RWPE2 (cell line): ENCODE results near the gene MAP2K5.

Experiments used
- ATAC-seq: fragments of 200-7000 bp; cut with Tn5 transposase; 3 replicates; pipeline ENCODE4 v1.9.1; 2021; ENCODE audit warnings: low read depth
- DNase-seq: peaks from one replicate; pipeline ENCODE4 v3.0.0-alpha.2; 2020; ENCODE audit warnings: low spot score
- H3K27ac ChIP-seq: fragments of 450-650 bp; 2 replicates; pipeline ENCODE4 v1.5.1; 2017; ENCODE audit warnings: mild to moderate bottlenecking; ENCODE audit not compliant: poor library complexity, severe bottlenecking
- H3K27me3 ChIP-seq: fragments of 250-450 bp; sonication (Bioruptor Pico); 2 replicates; pipeline ENCODE4 v1.5.1; 2021; ENCODE audit warnings: mild to moderate bottlenecking, moderate library complexity; ENCODE audit not compliant: insufficient read depth, poor library complexity, severe bottlenecking
- H3K36me3 ChIP-seq: fragments of 250-450 bp; sonication (Bioruptor Pico); 2 replicates; pipeline ENCODE4 v1.5.1; 2020; ENCODE audit warnings: low read depth, mild to moderate bottlenecking, moderate library complexity
- H3K4me1 ChIP-seq: fragments of 250-450 bp; sonication (Bioruptor Pico); 2 replicates; pipeline ENCODE4 v1.5.1; 2021; ENCODE audit warnings: mild to moderate bottlenecking, moderate library complexity; ENCODE audit not compliant: insufficient read depth, poor library complexity, severe bottlenecking
- H3K4me3 ChIP-seq: fragments of 250-450 bp; sonication (Bioruptor Pico); 2 replicates; pipeline ENCODE4 v1.5.1; 2021; ENCODE audit warnings: mild to moderate bottlenecking, moderate library complexity; ENCODE audit not compliant: severe bottlenecking
- H3K9me3 ChIP-seq: fragments of 250-450 bp; sonication (Bioruptor Pico); 2 replicates; pipeline ENCODE4 v1.5.1; 2021; ENCODE audit warnings: mild to moderate bottlenecking, moderate library complexity; ENCODE audit not compliant: severe bottlenecking
- TF ChIP-seq, protein P1 (sequence below): fragments of 450-650 bp; IDR thresholded peaks from one replicate; pipeline ENCODE4 v1.5.1; 2017; ENCODE audit warnings: mild to moderate bottlenecking, moderate library complexity; ENCODE audit not compliant: poor library complexity, severe bottlenecking

MAP2K5 gene

DNA sequence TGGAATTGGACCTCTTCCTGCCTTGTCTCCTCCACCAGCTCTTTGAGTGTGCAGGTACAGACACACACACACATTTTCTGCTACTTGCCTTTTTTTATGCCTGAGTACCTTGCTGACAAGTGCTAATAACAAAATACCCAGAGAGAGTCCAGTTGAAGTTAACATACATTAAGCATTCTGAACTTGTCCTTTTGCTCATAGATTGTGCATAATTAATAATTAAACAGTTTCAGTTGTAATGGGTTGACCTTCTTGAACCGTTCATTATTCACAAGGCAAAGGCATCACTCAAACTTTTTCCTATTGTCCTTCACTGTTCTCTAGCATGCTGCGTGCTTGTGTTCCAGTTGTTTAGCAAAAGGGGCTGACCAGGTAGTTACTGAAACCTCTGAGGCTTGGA, 223.2 kb downstream of the MAP2K5 start:
- Histone ChIP-seq H3K4me3 (no peak overlapping the region), H3K9me3 (no peaks in the 10 kb centered on the region), H3K27ac (no peak overlapping the region), H3K36me3 (no peaks in the 10 kb centered on the region), H3K27me3 (no peaks in the 10 kb centered on the region), H3K4me1 (no peaks in the 10 kb centered on the region)
- TF ChIP-seq, protein P1, sequence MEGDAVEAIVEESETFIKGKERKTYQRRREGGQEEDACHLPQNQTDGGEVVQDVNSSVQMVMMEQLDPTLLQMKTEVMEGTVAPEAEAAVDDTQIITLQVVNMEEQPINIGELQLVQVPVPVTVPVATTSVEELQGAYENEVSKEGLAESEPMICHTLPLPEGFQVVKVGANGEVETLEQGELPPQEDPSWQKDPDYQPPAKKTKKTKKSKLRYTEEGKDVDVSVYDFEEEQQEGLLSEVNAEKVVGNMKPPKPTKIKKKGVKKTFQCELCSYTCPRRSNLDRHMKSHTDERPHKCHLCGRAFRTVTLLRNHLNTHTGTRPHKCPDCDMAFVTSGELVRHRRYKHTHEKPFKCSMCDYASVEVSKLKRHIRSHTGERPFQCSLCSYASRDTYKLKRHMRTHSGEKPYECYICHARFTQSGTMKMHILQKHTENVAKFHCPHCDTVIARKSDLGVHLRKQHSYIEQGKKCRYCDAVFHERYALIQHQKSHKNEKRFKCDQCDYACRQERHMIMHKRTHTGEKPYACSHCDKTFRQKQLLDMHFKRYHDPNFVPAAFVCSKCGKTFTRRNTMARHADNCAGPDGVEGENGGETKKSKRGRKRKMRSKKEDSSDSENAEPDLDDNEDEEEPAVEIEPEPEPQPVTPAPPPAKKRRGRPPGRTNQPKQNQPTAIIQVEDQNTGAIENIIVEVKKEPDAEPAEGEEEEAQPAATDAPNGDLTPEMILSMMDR, result no peak
- DNase-seq, result no peak
- ATAC-seq, result no peak

DNA sequence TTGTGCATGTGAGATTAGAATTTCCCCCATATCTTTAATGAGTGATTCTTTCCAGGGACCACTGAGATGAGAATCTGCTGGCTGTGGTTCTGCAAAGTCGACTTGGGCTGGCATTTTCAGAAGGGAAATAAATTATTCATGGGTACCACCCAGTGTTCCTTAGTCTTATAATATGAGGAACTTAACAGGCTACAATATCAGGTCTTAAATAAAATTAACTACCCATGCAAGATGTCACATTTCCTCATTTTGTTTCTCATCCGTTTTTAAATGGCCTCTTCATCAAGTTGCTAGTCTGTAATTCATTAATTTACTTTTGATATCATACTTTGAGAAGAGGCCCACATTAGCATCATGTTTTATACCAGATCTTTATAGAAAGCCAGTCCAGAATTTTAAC, 224.5 kb downstream of the MAP2K5 start:
- ATAC-seq, result no peak
- DNase-seq, result no peak
- TF ChIP-seq, protein P1, result no peak
- Histone ChIP-seq H3K4me1 (no peaks in the 10 kb centered on the region), H3K36me3 (no peaks in the 10 kb centered on the region), H3K27me3 (no peaks in the 10 kb centered on the region), H3K27ac (no peak overlapping the region), H3K9me3 (no peaks in the 10 kb centered on the region), H3K4me3 (no peak overlapping the region)

DNA sequence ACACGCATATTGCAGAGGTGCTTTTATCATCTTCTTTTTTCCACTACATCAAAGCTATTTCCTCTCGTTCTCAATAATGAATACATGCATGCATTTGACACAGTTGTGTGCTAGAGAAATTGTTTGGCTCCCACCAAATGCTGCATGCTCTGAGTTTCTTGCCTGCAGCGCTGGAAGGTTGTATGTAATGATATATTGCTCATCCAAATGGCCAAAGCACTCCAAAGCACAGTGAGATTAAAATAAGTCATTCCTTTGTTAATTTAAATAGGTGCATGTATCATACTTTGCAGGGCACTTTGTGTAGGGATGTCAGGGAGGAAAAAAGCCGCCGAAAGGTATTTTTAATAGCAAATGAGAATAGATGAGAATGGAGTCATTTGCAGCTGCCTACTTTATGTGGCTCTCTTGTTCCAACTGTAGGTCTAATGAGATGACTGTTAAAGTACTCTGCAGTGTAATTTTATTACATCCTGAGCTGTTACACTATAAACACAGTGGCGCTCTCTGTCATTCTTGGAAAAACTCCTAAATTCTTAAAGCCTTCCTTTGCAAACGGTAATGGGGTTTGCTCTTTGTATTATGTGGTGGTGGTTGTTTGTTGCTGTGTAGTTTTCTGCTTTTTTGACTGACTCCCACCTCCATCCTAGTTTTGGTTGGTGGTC, 225.9 kb downstream of the MAP2K5 start:
- no peak for ATAC-seq
- no peaks in the 10 kb centered on the region for H3K9me3 ChIP-seq
- no peaks in the 10 kb centered on the region for H3K4me1 ChIP-seq
- no peak overlapping the region for H3K27ac ChIP-seq
- TF ChIP-seq, protein P1, result no peak
- DNase-seq, result no peak
- no peak overlapping the region for H3K4me3 ChIP-seq
- no peaks in the 10 kb centered on the region for H3K27me3 ChIP-seq
- no peaks in the 10 kb centered on the region for H3K36me3 ChIP-seq

DNA sequence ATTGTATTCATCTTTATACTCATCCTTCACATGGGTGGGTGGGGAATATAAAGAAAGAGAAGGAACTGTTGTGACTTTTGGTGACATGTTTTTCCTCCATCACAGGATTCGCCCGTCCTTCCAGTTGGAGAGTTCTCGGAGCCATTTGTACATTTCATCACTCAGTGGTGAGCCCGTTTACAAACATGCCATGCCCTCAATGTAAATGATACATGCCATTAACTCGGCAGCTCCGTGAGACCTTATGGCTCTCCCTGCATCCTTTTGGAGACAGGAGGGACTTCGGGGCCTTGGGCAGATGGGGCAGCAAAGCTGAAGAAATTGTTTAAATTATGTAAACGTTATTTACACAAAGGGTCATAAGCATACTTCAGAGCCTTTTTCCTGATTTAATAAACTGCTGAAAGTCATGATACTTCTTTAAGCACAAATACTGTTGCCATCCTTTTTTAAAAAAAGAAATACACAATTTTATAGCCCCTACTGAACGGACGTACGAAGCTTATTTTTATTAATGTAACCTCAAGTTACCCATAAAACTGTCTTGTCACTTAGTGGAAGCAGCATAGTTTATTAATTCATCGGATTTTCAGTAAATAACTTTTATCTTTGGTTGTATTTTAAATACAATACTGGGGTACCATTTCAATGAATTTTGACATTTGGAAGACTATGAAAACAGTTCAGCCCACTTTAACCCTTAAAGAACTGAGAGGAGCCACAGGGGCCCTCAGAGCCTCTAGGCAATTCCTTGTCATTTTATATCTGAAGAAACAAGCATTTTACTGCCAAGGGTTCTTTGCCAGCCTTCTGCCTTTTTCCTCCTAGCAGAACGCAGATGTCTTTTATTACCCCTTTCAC, 227.2 kb downstream of the MAP2K5 start:
- no peak overlapping the region for H3K4me3 ChIP-seq
- TF ChIP-seq, protein P1, result no peak
- ATAC-seq (no peak), DNase-seq (no peak)
- no peaks in the 10 kb centered on the region for H3K4me1 ChIP-seq
- H3K27ac ChIP-seq, result no peak overlapping the region
- H3K27me3 ChIP-seq, result no peaks in the 10 kb centered on the region
- H3K9me3 ChIP-seq, result no peaks in the 10 kb centered on the region
- no peaks in the 10 kb centered on the region for H3K36me3 ChIP-seq

DNA sequence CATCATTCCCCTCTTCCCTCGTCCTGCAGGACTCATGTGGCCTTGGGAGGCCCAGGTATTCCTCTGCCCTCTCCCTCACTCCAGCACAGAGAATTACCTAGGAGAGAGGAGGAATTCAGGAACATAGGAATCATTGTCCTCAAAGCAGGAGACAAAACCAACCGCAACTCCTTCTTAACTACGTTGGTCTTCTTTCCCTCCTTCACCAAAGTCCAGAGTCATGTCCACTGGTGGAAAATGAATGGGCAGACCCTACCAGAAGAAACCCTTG, 227.8 kb downstream of the MAP2K5 start:
- TF ChIP-seq, protein P1, result no peak
- Histone ChIP-seq H3K27ac (no peak overlapping the region), H3K4me1 (no peaks in the 10 kb centered on the region), H3K36me3 (no peaks in the 10 kb centered on the region), H3K27me3 (no peaks in the 10 kb centered on the region), H3K4me3 (no peak overlapping the region), H3K9me3 (no peaks in the 10 kb centered on the region)
- ATAC-seq (no peak), DNase-seq (no peak)
